DND-41 (cell line): ENCODE results near the gene ZSCAN31.

Experiments used
- CTCF ChIP-seq: IDR thresholded peaks from 2 replicates; pipeline ENCODE4 v1.5.1; 2012; ENCODE audit warnings: borderline replicate concordance, low read length, moderate library complexity, mild to moderate bottlenecking; ENCODE audit not compliant: poor library complexity, severe bottlenecking; ENCODE audit errors: extremely low read depth
- EZH2 ChIP-seq: IDR thresholded peaks from 3 replicates; pipeline ENCODE4 v1.6.1; 2012; ENCODE audit warnings: borderline replicate concordance, low read depth, mild to moderate bottlenecking, moderate library complexity, low read length, inconsistent platforms; ENCODE audit not compliant: severe bottlenecking

DNA sequence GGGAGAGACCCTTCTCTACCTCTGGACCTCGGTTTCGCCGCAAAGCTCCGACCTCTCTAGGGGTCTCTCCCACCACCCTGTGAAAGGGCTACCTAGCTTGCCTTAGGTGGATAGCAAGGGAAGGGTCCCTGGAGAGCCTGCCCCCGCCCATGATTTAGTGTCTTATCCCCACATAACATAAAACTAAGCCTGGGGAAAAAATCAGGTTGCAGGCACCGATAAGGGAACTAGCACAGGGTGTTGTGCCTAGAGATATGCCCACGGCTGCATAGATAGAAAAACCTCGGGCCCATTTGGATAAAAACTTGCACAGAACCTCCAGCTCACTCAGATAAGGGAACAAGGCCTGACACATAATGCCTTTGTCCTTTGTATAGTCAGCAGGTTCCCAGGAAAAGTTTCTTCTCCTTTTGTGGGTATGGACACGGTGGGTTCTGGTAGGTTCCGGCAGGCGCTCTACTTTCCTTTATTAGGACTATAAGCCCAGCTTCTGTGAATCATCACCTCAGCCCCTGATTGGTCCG lies 846 bp downstream of the ZSCAN31 start:
- no peak for TF ChIP-seq CTCF
- TF ChIP-seq EZH2 = no peak
